GM18505 (cell line): ENCODE data around the gene RER1.

Experiments used
- ATAC-seq: cut with Tn5 transposase; IDR thresholded peaks from one replicate; pipeline ENCODE4 v1.9.1; 2021; ENCODE audit not compliant: unreplicated experiment
- POLR2A ChIP-seq: IDR thresholded peaks from 4 replicates; pipeline ENCODE4 v1.6.1; 2011; ENCODE audit warnings: borderline replicate concordance; ENCODE audit not compliant: insufficient read depth, insufficient read length; ENCODE audit errors: extremely low read depth

The RER1 gene

GRCh38 chr1:2376931-2377672 is 14.5 kb upstream of the RER1 start:
- ATAC-seq: no peak
- TF ChIP-seq POLR2A: no peak

GRCh38 chr1:2377751-2378440 is 13.7 kb upstream of the RER1 start:
- TF ChIP-seq POLR2A: no peak
- no peak for ATAC-seq

- TF ChIP-seq POLR2A: no peak
- ATAC-seq: no peak
These were observed 13.2 kb upstream of the RER1 start for GRCh38 chr1:2378441-2378851.

DNA sequence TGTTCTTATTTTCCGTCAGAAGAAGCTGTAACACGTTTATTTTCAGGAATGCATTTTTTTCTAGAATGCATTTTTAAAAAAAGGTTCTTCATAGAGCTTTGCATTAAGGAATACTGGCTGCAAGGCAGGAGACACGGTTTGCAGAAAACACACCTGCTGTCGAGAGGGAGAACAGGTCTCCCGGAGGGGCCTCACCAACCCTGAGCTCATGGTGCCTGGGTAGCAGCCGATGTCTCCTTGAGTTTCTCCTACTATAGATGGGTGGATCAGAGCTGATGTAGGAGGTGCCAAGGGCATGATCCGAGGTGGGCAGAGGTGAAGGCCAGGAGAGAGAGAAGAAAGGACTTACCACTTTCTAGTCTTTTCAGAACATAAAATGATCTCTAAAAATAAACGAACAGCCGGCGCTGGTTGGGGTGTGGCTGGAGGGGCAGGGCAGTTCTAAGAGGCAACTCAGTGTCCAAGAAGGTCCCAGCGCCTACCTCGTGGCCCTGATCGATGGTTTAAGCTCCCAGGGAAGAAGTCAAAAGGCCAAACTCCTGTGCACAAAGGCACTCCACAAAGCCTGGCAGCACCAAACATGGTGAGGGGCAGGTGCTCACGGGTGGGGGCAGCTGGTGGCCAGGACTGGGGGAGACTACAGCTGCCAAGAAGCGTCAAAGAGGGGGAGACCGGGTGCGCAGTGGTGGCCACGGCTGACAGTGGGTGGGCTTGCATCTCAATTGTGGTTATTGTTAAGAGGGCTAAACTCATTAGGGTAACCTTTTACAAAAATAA is 12.5 kb upstream of the RER1 start:
- TF ChIP-seq POLR2A: no peak
- ATAC-seq: no peak

DNA sequence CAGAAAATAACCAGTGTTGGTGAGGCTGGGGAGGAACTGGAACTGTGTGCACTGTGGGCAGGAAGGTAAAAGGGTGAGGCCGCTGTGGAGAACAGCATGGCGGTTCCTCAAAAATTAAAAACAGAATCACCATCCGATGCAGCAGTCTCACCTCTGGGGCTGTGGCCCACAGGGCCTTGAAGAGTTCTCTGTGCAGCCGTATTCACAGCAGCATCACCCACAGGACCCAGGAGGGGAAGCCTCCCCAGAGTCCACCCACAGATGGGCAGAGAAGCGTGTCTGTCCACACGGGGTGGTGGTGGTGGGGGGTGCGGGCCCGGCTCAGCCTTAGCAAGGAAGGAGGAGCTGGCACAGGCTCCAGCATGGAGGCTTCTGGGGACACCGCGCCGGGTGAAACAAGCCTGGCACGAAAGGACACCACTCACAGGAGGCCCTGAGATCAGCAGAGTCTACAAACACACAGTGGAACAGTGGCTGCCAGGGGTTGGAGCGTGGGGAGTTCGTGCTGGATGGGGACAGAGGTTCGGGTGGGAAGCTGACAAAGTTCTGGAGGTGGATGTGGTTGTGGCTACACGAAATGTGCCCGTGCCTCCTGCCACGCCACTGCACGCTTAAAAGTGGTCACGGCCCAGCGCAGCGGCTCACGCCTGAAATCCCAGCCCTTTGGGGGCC is 11.8 kb upstream of the RER1 start:
- no peak for TF ChIP-seq POLR2A
- ATAC-seq: no peak

DNA sequence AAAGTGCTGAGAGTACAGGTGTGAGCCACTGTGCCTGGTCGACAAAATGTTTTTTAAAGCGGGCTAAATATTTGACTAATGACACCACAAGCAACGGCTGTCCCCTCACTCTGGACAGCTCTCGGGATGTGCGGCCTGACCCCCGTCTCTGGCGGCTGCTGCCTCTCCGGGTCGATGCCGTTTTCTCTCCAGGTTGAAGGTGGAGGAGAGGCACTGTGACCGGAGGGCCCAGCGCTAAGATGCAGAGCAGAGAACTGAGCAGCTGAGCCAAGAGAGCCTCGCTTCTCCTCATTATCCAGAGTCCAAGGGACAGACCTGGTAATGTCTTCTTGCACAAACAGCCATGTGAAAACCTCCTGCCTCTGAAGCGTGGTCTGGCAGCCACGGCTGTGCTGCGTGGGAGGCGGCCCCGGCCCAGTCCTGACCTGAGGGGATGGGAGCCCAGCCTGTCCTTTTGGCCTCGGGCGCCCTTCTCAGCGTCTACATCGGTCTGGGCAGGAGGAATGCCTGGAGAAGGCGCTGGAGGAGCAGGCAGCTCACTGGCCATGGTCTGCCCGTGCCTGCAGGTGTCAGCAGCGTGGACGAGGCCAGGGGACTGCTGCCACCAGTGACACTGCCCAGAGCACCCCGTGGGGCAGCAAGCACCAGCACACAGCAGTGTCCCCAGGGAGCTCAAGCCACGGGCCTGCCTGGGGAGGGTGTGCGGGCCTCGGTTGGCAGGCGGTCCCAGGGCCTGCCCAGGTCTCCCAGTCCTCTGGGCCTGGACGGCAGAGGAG is 10.6 kb upstream of the RER1 start:
- TF ChIP-seq POLR2A: no peak
- ATAC-seq: no peak

DNA sequence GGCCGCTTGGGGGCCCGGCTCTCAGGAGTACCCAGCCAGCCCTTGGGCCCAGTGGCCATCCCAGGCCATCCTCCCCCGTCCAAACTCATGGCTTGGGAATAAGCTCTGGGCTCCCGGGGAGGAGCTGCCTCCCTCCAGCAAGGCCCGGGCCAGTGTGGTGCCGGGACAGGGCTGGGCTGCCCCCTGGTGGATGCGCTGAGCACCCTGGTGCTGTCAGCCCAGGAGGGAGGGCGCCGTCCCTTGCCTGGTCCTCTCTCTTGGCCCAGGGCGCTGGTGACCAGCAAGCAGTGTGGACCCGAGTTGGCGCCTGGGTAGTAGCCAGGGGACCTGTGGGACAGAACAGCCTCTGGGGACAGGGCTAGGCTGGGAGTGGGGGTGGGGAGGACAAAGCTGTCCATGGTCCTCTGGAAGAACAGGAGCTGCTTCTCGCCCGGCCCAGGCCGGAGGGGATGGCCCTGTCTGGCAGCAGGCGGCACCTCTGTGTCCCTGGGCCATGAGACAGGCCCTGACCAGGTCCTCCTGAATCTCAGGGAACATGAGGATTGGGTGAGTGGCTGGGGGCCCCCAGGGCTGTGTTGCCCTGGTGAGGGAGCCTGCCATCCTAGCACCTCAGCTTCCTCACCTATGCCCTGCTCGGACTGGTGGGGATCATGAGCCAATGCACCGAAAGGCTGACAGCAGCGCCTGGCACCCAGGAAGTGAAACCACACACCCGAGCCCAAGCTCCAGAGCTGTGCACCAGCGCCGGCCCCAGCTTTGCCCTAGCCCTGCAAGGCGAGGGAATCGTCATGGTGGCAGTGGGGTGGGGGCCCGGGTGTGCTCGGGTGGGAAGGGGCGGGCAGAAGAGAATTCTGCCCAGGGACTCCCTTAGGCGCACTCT is 9.7 kb upstream of the RER1 start:
- TF ChIP-seq POLR2A: no peak
- ATAC-seq: peak; percentile 54

DNA sequence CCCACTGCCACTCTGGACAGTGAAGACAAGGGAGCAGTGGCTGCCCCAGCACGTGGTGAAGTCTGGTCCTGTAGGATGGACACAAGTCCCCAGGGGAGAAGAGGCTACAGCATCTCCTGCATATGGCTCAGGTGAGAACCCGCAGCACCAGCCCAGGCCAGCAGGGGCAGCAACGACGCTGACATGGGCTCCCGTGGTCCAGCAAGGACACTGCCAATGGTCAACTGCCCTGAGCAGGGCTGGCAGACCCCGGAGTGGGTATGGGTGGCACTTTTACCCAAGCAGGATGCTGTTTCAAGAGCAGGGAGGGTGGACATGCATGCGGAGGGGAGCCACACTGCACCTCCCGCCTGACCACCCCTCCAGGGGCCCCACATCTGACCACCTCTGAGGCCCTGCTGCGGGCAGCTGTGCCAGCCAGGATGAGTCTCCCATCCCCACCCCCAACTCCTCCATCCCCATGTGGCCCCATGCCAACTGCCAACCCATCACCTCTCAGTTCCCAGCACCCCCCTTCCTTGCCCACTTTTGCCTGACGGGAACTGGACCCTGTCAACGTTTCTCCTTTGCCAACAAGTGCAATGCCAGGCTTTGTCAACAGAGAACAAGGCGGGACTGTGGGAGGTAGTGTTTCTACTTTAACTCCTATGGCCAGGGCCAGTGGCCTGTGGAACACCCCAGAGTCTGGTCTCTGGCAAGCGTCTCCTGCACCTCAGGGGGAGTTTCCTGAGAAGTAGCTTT is 8.8 kb upstream of the RER1 start:
- no peak for TF ChIP-seq POLR2A
- no peak for ATAC-seq

DNA sequence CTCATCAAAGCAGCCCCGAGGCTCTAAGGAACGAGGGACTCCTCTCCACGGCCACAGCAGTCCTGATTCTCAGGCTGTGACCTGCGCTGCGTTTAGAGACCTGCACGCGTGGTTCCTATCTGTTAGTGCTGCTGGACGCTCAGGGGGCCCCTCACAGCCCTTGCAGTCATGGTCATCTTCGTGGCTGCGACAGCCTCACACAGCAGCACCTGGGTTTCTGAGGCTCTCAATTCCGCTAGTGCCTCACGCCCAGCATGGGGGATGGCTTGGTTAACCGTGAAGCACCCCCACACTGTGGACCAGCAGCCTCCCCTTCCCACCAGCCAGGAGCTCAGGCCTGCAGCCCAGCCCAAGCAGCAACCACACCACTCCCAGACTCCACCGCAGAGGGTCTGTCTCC is 8.1 kb upstream of the RER1 start:
- TF ChIP-seq POLR2A: no peak
- ATAC-seq: no peak

DNA sequence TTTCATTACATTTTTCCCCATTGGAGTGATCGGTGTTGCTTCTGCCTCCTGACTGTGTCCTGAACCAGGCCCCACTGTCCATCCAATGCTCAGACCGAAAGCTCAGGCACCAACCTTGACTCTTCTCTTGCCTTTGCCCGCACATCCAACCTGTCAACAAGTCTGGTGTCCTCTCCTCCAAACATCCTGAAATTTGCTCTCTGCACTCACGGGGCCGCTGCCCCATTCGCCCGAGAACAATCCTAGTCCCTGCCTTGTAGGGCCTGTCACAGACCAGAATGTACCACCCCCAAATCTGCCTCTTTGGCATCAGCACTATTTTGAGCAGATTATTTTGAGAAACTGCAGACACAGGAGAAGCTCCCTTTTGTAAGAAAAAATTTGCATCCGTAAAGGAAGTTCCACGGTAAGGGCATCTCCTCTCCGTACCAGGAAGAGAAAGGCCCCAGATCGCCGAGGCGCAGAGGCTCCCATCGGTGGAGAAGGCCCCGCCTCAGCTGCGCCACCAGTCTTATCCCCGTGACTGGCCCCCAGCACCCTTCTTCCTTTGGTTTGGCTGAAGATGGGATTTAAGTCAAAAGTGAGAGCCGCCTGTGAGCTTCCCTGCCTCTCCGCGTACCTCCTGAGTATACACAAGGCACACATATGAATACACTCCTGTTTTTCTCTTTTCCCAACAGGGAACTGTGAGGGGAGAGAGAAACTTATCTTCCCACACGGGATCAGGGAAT is 7.3 kb upstream of the RER1 start:
- no peak for TF ChIP-seq POLR2A
- ATAC-seq: no peak

DNA sequence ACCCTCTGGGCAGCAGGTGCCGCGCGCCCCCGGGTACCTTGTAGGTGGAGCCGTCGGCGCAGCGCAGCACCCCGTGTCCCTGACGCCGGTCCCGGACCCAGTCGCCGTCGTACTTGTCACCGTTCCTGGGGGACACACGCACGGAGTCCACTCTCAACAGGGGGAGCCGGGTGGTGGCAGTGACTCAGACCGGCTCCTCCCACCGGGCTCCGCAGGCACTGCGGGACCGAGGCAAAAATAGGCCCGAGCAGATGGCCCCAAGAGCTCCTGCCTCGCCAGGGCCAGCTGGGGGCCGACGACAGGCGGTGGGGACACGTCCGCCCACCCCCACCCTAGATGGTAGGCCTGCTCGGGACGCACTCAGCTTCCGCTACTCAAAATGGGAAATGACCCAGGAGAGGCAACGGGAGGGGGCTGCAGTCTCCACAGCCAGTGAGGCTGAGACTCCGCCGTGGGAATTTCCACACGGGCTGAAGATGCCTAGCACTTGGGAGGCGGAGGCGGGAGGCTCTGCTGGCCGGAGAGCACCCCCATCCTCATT is 6.6 kb upstream of the RER1 start:
- no peak for TF ChIP-seq POLR2A
- ATAC-seq: no peak
